Measurements from ENCODE around the gene CACNA2D1.

The CACNA2D1 gene

GRCh38 chr7:82347808-82348207 is 95.8 kb downstream of the CACNA2D1 start:
- no peak for DNase-seq (ENCODE audit: low read depth in 2 of 2, low spot score in 1 of 2)

GRCh38 chr7:82345886-82346285 is 97.7 kb downstream of the CACNA2D1 start:
- no peak for DNase-seq (ENCODE audit: low read depth in 2 of 2, low spot score in 1 of 2)

- DNase-seq (ENCODE audit: low read depth in 2 of 2, low spot score in 1 of 2): no peak
These were observed 99.9 kb downstream of the CACNA2D1 start for GRCh38 chr7:82343716-82344115.

GRCh38 chr7:82339958-82340357 is 103.6 kb downstream of the CACNA2D1 start:
- DNase-seq (ENCODE audit: low read depth in 2 of 2, low spot score in 1 of 2): no peak

- no peak for DNase-seq (ENCODE audit: low read depth in 2 of 2, low spot score in 1 of 2)
These were observed 107.7 kb downstream of the CACNA2D1 start for GRCh38 chr7:82335927-82336326.

- DNase-seq (ENCODE audit: low read depth in 2 of 2, low spot score in 1 of 2): no peak
These were observed 108.6 kb downstream of the CACNA2D1 start for GRCh38 chr7:82335001-82335400.

- no peak for DNase-seq (ENCODE audit: low read depth in 2 of 2, low spot score in 1 of 2)
These were observed 112.3 kb downstream of the CACNA2D1 start for GRCh38 chr7:82331234-82331633.

- no peak for DNase-seq (ENCODE audit: low read depth in 2 of 2, low spot score in 1 of 2)
These were observed 112.8 kb downstream of the CACNA2D1 start for GRCh38 chr7:82330706-82331215.

GRCh38 chr7:82327898-82328297 is 115.7 kb downstream of the CACNA2D1 start:
- DNase-seq (ENCODE audit: low read depth in 2 of 2, low spot score in 1 of 2): no peak

GRCh38 chr7:82325416-82325815 is 118.2 kb downstream of the CACNA2D1 start:
- DNase-seq (ENCODE audit: low read depth in 2 of 2, low spot score in 1 of 2): no peak

GRCh38 chr7:82323806-82324205 is 119.8 kb downstream of the CACNA2D1 start:
- DNase-seq (ENCODE audit: low read depth in 2 of 2, low spot score in 1 of 2): no peak

GRCh38 chr7:82319674-82320118 is 123.9 kb downstream of the CACNA2D1 start:
- no peak for DNase-seq (ENCODE audit: low read depth in 2 of 2, low spot score in 1 of 2)

GRCh38 chr7:82318786-82319185 is 124.8 kb downstream of the CACNA2D1 start:
- no peak for DNase-seq (ENCODE audit: low read depth in 2 of 2, low spot score in 1 of 2)

GRCh38 chr7:82317760-82318159 is 125.8 kb downstream of the CACNA2D1 start:
- DNase-seq (ENCODE audit: low read depth in 2 of 2, low spot score in 1 of 2): no peak

- no peak for DNase-seq (ENCODE audit: low read depth in 2 of 2, low spot score in 1 of 2)
These were observed 126.3 kb downstream of the CACNA2D1 start for GRCh38 chr7:82317257-82317721.

- no peak for DNase-seq (ENCODE audit: low read depth in 2 of 2, low spot score in 1 of 2)
These were observed 130.3 kb downstream of the CACNA2D1 start for GRCh38 chr7:82313269-82313668.

GRCh38 chr7:82312646-82313045 is 130.9 kb downstream of the CACNA2D1 start:
- no peak for DNase-seq (ENCODE audit: low read depth in 2 of 2, low spot score in 1 of 2)

GRCh38 chr7:82305347-82306005 is 138.1 kb downstream of the CACNA2D1 start:
- no peak for DNase-seq (ENCODE audit: low read depth in 2 of 2, low spot score in 1 of 2)

- DNase-seq (ENCODE audit: low read depth in 2 of 2, low spot score in 1 of 2): no peak
These were observed 148.7 kb downstream of the CACNA2D1 start for GRCh38 chr7:82294865-82295264.

- DNase-seq (ENCODE audit: low read depth in 2 of 2, low spot score in 1 of 2): no peak
These were observed 149.2 kb downstream of the CACNA2D1 start for GRCh38 chr7:82294382-82294784.

GRCh38 chr7:82293467-82293866 is 150.1 kb downstream of the CACNA2D1 start:
- DNase-seq (ENCODE audit: low read depth in 2 of 2, low spot score in 1 of 2): no peak

GRCh38 chr7:82291931-82292330 is 151.6 kb downstream of the CACNA2D1 start:
- no peak for DNase-seq (ENCODE audit: low read depth in 2 of 2, low spot score in 1 of 2)

- DNase-seq (ENCODE audit: low read depth in 2 of 2, low spot score in 1 of 2): no peak
These were observed 153.7 kb downstream of the CACNA2D1 start for GRCh38 chr7:82289889-82290288.

Measured in stimulated activated CD8-positive, alpha-beta memory T cell treated with anti-CD3 and anti-CD28 coated beads, Interleukin-4, amount 100 ng/mL, for 4 hours (primary cell).